H1 (cell line): ENCODE measurements around the gene TGFA. TPM values are rescaled to one million over a fixed set of nuclear protein-coding genes. Genes with fewer than 3 reads are reported as not detected.

Source experiments
- CTCF ChIA-PET: fragments of 300-600 bp; sonication (Branson Sonifier 250); formaldehyde crosslinking; loops from one replicate; lab custom pipeline; 2021; ENCODE audit not compliant: partially characterized antibody; lab: Charles Lee
- POLR2A ChIA-PET: fragments of 300-600 bp; sonication (Branson Sonifier 250); formaldehyde crosslinking; loops from one replicate; lab custom pipeline; 2021; ENCODE audit warnings: inconsistent platforms; ENCODE audit not compliant: partially characterized antibody; lab: Charles Lee
- DNase-seq, 2 experiments: peaks; one replicate each; pipeline versions ENCODE4 v3.0.0 to v3.0.0-alpha.2; 2010 to 2022; ENCODE audit warnings: low spot score in 2 of 2, low read depth in 1 of 2, mixed read lengths in 1 of 2
- FAIRE-seq: peaks from 2 replicates; lab custom pipeline; 2011; peaks lifted over from hg19 to GRCh38; lab: Jason Lieb, UNC
- H2AFZ ChIP-seq: 2 replicates; pipeline ENCODE4 v1.8.1; 2012; ENCODE audit warnings: low read length, inconsistent platforms
- H2AK5ac ChIP-seq: 2 replicates; pipeline ENCODE4 v1.6.1; 2013; ENCODE audit warnings: low read depth, low read length
- H2BK120ac ChIP-seq: replicated peaks from 2 replicates; pipeline ENCODE3; 2013; ENCODE audit warnings: low read depth, low read length, inconsistent platforms
- H2BK12ac ChIP-seq: 2 replicates; pipeline ENCODE4 v1.6.1; 2013; ENCODE audit warnings: low read depth, low read length
- H2BK15ac ChIP-seq: 2 replicates; pipeline ENCODE4 v1.6.1; 2013; ENCODE audit warnings: low read length
- H2BK20ac ChIP-seq: 2 replicates; pipeline ENCODE4 v1.6.1; 2013; ENCODE audit warnings: low read length
- H2BK5ac ChIP-seq: 2 replicates; pipeline ENCODE4 v1.6.1; 2013; ENCODE audit warnings: low read depth, low read length
- H3K14ac ChIP-seq: 2 replicates; pipeline ENCODE4 v1.6.1; 2013; ENCODE audit warnings: inconsistent platforms; ENCODE audit not compliant: insufficient read length
- H3K18ac ChIP-seq: 2 replicates; pipeline ENCODE4 v1.6.1; 2013; ENCODE audit warnings: low read length; ENCODE audit errors: extremely low read depth
- H3K23ac ChIP-seq: 2 replicates; pipeline ENCODE4 v1.6.1; 2013; ENCODE audit warnings: inconsistent platforms; ENCODE audit not compliant: insufficient read length
- H3K23me2 ChIP-seq: 2 replicates; pipeline ENCODE4 v1.6.1; 2013; ENCODE audit warnings: low read depth, low read length
- H3K27ac ChIP-seq: 2 replicates; pipeline ENCODE4 v1.6.1; 2011; ENCODE audit warnings: low read depth, low read length, inconsistent platforms
- H3K27me3 ChIP-seq, 4 experiments: replicated peaks in 1 of 4; 1 replicate in 1 of 4; 2 replicates in 3 of 4; pipeline versions ENCODE4 v1.6.1 to v1.8.1; 2011 to 2013; ENCODE audit warnings: low read length in 3 of 4, mild to moderate bottlenecking in 3 of 4, inconsistent platforms in 2 of 4, mixed read lengths in 2 of 4, moderate library complexity in 1 of 4; ENCODE audit not compliant: control insufficient read depth in 3 of 4, insufficient read depth in 3 of 4; ENCODE audit errors: extremely low read depth in 1 of 4
- H3K36me3 ChIP-seq, 4 experiments: 2 replicates each; pipeline versions ENCODE4 v1.6.1 to v1.8.1; 2011 to 2013; ENCODE audit warnings: mild to moderate bottlenecking in 4 of 4, low read length in 3 of 4, moderate library complexity in 2 of 4, control low read depth in 1 of 4, inconsistent platforms in 1 of 4; ENCODE audit not compliant: insufficient read depth in 4 of 4, control insufficient read depth in 2 of 4
- H3K4ac ChIP-seq: replicated peaks from 2 replicates; pipeline ENCODE3; 2013; ENCODE audit warnings: low read length, low read depth, mixed read lengths, inconsistent platforms; ENCODE audit not compliant: insufficient read length
- H3K4me1 ChIP-seq, 4 experiments: replicated peaks in 1 of 4; 1 replicate in 1 of 4; 2 replicates in 3 of 4; pipeline versions ENCODE4 v1.6.1 to v1.8.1; 2011 to 2013; ENCODE audit warnings: low read length in 3 of 4, inconsistent platforms in 2 of 4, mixed read lengths in 1 of 4; ENCODE audit not compliant: insufficient read depth in 4 of 4, control insufficient read depth in 3 of 4
- H3K4me2 ChIP-seq, 2 experiments: 2 replicates each; pipeline versions ENCODE4 v1.6.1 to v1.8.1; 2011 to 2013; ENCODE audit warnings: low read depth in 2 of 2, low read length in 2 of 2, control low read depth in 1 of 2, inconsistent platforms in 1 of 2, mild to moderate bottlenecking in 1 of 2; ENCODE audit not compliant: insufficient read depth in 1 of 2
- H3K4me3 ChIP-seq, 4 experiments: fragments of 200-600, 300-600 bp in 1 of 4; sonication (generic), shearing (Covaris generic), sonication (Bioruptor Twin) in 1 of 4; 2 replicates each; pipeline versions ENCODE4 v1.5.1 to v1.8.1; 2011 to 2016; ENCODE audit warnings: low read length in 4 of 4, low read depth in 3 of 4, control low read depth in 2 of 4, inconsistent platforms in 2 of 4, mild to moderate bottlenecking in 2 of 4, mixed read lengths in 1 of 4, moderate library complexity in 1 of 4; ENCODE audit not compliant: insufficient read depth in 2 of 4; ENCODE audit errors: extremely low read depth in 1 of 4
- H3K56ac ChIP-seq: replicated peaks from 2 replicates; pipeline ENCODE3; 2013; ENCODE audit warnings: low read depth, mild to moderate bottlenecking, mixed read lengths, low read length, inconsistent platforms; ENCODE audit not compliant: insufficient read length
- H3K79me1 ChIP-seq: 2 replicates; pipeline ENCODE4 v1.6.1; 2013; ENCODE audit warnings: low read depth, low read length, control low read depth
- H3K79me2 ChIP-seq, 2 experiments: 2 replicates each; pipeline versions ENCODE4 v1.6.1 to v1.8.1; 2012 to 2013; ENCODE audit warnings: low read length in 2 of 2, mild to moderate bottlenecking in 2 of 2, inconsistent platforms in 1 of 2; ENCODE audit not compliant: insufficient read depth in 2 of 2, control insufficient read depth in 1 of 2
- H3K9ac ChIP-seq, 4 experiments: replicated peaks in 1 of 4; 1 replicate in 1 of 4; 2 replicates in 3 of 4; pipeline versions ENCODE4 v1.6.1 to v1.8.1; 2011 to 2013; ENCODE audit warnings: low read depth in 3 of 4, low read length in 3 of 4, control low read depth in 2 of 4, mild to moderate bottlenecking in 2 of 4, moderate library complexity in 2 of 4, inconsistent platforms in 1 of 4; ENCODE audit errors: extremely low read depth in 1 of 4
- H3K9me3 ChIP-seq, 2 experiments: 2 replicates each; pipeline versions ENCODE4 v1.6.1 to v1.8.1; 2012 to 2013; ENCODE audit warnings: mild to moderate bottlenecking in 2 of 2, moderate library complexity in 2 of 2, control low read depth in 1 of 2, inconsistent platforms in 1 of 2, low read depth in 1 of 2, low read length in 1 of 2, mixed read lengths in 1 of 2; ENCODE audit not compliant: insufficient read depth in 2 of 2
- H4K20me1 ChIP-seq, 2 experiments: replicated peaks in 1 of 2; 2 replicates each; pipeline versions ENCODE3 to v1.8.1; 2011 to 2013; ENCODE audit warnings: inconsistent platforms in 2 of 2, low read length in 2 of 2, mild to moderate bottlenecking in 1 of 2; ENCODE audit not compliant: insufficient read depth in 2 of 2, control insufficient read depth in 1 of 2
- H4K5ac ChIP-seq: 2 replicates; pipeline ENCODE4 v1.6.1; 2013; ENCODE audit warnings: low read length, low read depth, mixed read lengths, inconsistent platforms; ENCODE audit not compliant: insufficient read length
- H4K8ac ChIP-seq: 2 replicates; pipeline ENCODE4 v1.8.0; 2013; ENCODE audit warnings: mild to moderate bottlenecking, moderate library complexity, low read length, inconsistent platforms; ENCODE audit not compliant: insufficient read depth; ENCODE audit errors: extremely low read depth
- H4K91ac ChIP-seq: replicated peaks from 2 replicates; pipeline ENCODE3; 2013; ENCODE audit warnings: low read length, mixed read lengths, inconsistent platforms; ENCODE audit not compliant: insufficient read length
- ATF2 ChIP-seq: IDR thresholded peaks from 2 replicates; pipeline ENCODE4 v1.6.1; 2012; ENCODE audit warnings: low read length, inconsistent platforms
- BRCA1 ChIP-seq: IDR thresholded peaks from 2 replicates; pipeline ENCODE4 v1.6.1; 2012; ENCODE audit warnings: low read depth, low read length, improper control_type of control experiment
- CHD2 ChIP-seq: IDR thresholded peaks from 2 replicates; pipeline ENCODE4 v1.6.1; 2012; ENCODE audit warnings: low read length, improper control_type of control experiment
- FOSL1 ChIP-seq: IDR thresholded peaks from 2 replicates; pipeline ENCODE4 v1.6.1; 2011; ENCODE audit warnings: mild to moderate bottlenecking, low read depth, low read length, moderate library complexity; ENCODE audit not compliant: insufficient read depth
- GABPA ChIP-seq: IDR thresholded peaks from 2 replicates; pipeline ENCODE4 v1.6.1; 2011; ENCODE audit warnings: mild to moderate bottlenecking, low read length, moderate library complexity, borderline replicate concordance; ENCODE audit not compliant: insufficient read depth
- GTF2F1 ChIP-seq: IDR thresholded peaks from 2 replicates; pipeline ENCODE4 v1.6.1; 2012; ENCODE audit warnings: low read depth, low read length, improper control_type of control experiment, borderline replicate concordance
- HDAC6 ChIP-seq: IDR thresholded peaks from one replicate; pipeline ENCODE4 v1.7.1; 2012; ENCODE audit warnings: low read depth, mild to moderate bottlenecking, inconsistent platforms, low read length, moderate library complexity
- KDM4A ChIP-seq: IDR thresholded peaks from one replicate; pipeline ENCODE4 v1.7.1; 2012; ENCODE audit warnings: low read depth, mild to moderate bottlenecking, moderate library complexity, low read length, inconsistent platforms; ENCODE audit not compliant: severe bottlenecking
- PHF8 ChIP-seq: fragments of 200-600 bp; sonication (generic); conservative IDR thresholded peaks from 2 replicates; pipeline ENCODE4 v1.7.1; 2012; ENCODE audit warnings: low read depth, mild to moderate bottlenecking, inconsistent platforms, low read length, moderate library complexity
- SP1 ChIP-seq: IDR thresholded peaks from 2 replicates; pipeline ENCODE4 v1.6.1; 2011; ENCODE audit warnings: low read depth, low read length
- SRF ChIP-seq: IDR thresholded peaks from 2 replicates; pipeline ENCODE4 v1.6.1; 2011; ENCODE audit warnings: mild to moderate bottlenecking, low read depth, low read length, moderate library complexity
- YY1 ChIP-seq: IDR thresholded peaks from 2 replicates; pipeline ENCODE4 v1.6.1; 2011; ENCODE audit warnings: low read depth, mild to moderate bottlenecking, low read length
- WGBS, 2 experiments: shearing (Covaris generic) in 1 of 2; methylation state at CpG; one replicate each; pipeline versions ENCODE4 v1.1.6 to v1.1.7; 2013 to 2015; ENCODE audit warnings: low lambda C conversion rate in 2 of 2, mixed read lengths in 2 of 2, inconsistent platforms in 1 of 2, low coverage in 1 of 2, missing lambda C conversion rate in 1 of 2; ENCODE audit not compliant: insufficient replicate concordance in 2 of 2, insufficient coverage in 1 of 2, insufficient read length in 1 of 2; ENCODE audit errors: extremely low coverage in 1 of 2, missing lambda C conversion rate in 1 of 2; 5-methylcytosine and 5-hydroxymethylcytosine counted together
- polyA plus RNA-seq, 7 experiments: library from polyadenylated mRNA; depleted of rRNA in 3 of 7; stranded (reverse) in 5 of 7; unstranded in 2 of 7; fragments of >200 nt in 5 of 7; fragments of 200-250 nt in 2 of 7; gene quantifications; 1 replicate in 5 of 7; 2 replicates in 1 of 7; 4 replicates in 1 of 7; pipeline versions ENCODE4 v1.2.1 to v1.2.3, GENCODE V29; 2011 to 2013; ENCODE audit warnings: missing spikeins in 2 of 7, mixed read lengths in 2 of 7
- total RNA-seq: library from RNA; stranded (reverse); fragmentation: NEBNext Ultra II Directional; extraction: Animal tissue kit (Norgen Biotek cat#: 25700); gene quantifications from 2 replicates; pipeline ENCODE4 v1.2.1, GENCODE V29; 2021
- TF ChIP-seq, protein P1 (sequence below): IDR thresholded peaks from 2 replicates; pipeline ENCODE4 v1.6.1; 2012; ENCODE audit warnings: inconsistent platforms

The TGFA gene
- total and polyA plus RNA-seq, 2 of the 8 experiments (the other 6 are each of a cell fraction or from before 2014, with no cell fraction given): 1.8 to 3.7 TPM

DNA sequence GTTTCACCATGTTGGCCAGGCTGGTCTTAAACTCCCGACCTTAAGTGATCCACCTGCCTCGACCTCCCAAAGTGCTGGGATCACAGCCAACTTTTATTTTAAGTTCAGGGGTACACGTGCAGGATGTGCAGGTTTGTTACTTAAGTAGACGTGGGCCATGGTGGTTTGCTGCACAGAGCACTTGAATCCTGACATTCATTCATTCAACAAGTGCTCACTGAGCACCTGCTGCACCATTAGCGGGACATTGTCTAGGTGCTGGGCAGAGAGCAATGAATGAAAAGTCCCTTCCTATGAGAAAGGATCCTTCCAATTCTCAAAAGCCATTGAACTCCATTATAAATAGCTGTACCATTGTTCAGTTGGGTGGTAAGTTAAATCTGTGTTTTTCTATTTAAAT, 31.0 kb downstream of the TGFA start:
- H3K79me2 ChIP-seq: no peaks in the 10 kb centered on the region
- no peak overlapping the region for H3K4me3 ChIP-seq
- H4K20me1 ChIP-seq: no peaks in the 10 kb centered on the region
- no peak overlapping the region for H3K27ac ChIP-seq
- CTCF ChIA-PET: no interaction called here
- FAIRE-seq: no peak
- no peak overlapping the region for H3K14ac ChIP-seq
- no peak overlapping the region for H4K5ac ChIP-seq
- H3K36me3 ChIP-seq: no peaks in the 10 kb centered on the region
- POLR2A ChIA-PET: no interaction called here
- peak in 1 of 2 experiments; percentile 2 for DNase-seq
- H3K9me3 ChIP-seq: no peaks in the 10 kb centered on the region
- no peak overlapping the region for H4K8ac ChIP-seq
- H2BK20ac ChIP-seq: no peak overlapping the region
- H2BK15ac ChIP-seq: no peak overlapping the region
- no peak overlapping the region for H2BK12ac ChIP-seq
- no peak overlapping the region for H3K56ac ChIP-seq
- H3K9ac ChIP-seq: no peak overlapping the region
- H2BK5ac ChIP-seq: no peak overlapping the region
- no peak overlapping the region for H2AFZ ChIP-seq
- no peaks in the 10 kb centered on the region; the same call in 1 of the 2 replicates for H3K23me2 ChIP-seq
- H3K18ac ChIP-seq: no peak overlapping the region
- no peak overlapping the region for H4K91ac ChIP-seq
- WGBS, 2 experiments: 92% methylated on average over 5 of the region's 5 CpGs; no CpG with 5 or more reads in 1 of the 2 experiments
- no peak overlapping the region for H3K4ac ChIP-seq
- no peak overlapping the region for H3K4me2 ChIP-seq
- no peak overlapping the region for H2AK5ac ChIP-seq
- H3K4me1 ChIP-seq: peaks cover 0 to 15% (median 7%) of the 10 kb centered on the region in 4 experiments; a peak in 6 of 7 replicates
- H3K79me1 ChIP-seq: no peaks in the 10 kb centered on the region
- H3K23ac ChIP-seq: no peak overlapping the region
- no peaks in the 10 kb centered on the region for H3K27me3 ChIP-seq
- H2BK120ac ChIP-seq: no peak overlapping the region
- no peak for TF ChIP-seq SRF
- no peak for TF ChIP-seq GABPA
- no peak for TF ChIP-seq ATF2
- no peak for TF ChIP-seq YY1
- no peak for TF ChIP-seq BRCA1
- no peak for TF ChIP-seq SP1
- TF ChIP-seq, protein P1, sequence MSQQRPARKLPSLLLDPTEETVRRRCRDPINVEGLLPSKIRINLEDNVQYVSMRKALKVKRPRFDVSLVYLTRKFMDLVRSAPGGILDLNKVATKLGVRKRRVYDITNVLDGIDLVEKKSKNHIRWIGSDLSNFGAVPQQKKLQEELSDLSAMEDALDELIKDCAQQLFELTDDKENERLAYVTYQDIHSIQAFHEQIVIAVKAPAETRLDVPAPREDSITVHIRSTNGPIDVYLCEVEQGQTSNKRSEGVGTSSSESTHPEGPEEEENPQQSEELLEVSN: no peak
- TF ChIP-seq HDAC6: no peak
- no peak for TF ChIP-seq CHD2
- no peak for TF ChIP-seq FOSL1
- TF ChIP-seq GTF2F1: no peak
- no peak for TF ChIP-seq KDM4A
- no peak for TF ChIP-seq PHF8
